ENCODE results near the gene SIM2.

Gene SIM2

DNA sequence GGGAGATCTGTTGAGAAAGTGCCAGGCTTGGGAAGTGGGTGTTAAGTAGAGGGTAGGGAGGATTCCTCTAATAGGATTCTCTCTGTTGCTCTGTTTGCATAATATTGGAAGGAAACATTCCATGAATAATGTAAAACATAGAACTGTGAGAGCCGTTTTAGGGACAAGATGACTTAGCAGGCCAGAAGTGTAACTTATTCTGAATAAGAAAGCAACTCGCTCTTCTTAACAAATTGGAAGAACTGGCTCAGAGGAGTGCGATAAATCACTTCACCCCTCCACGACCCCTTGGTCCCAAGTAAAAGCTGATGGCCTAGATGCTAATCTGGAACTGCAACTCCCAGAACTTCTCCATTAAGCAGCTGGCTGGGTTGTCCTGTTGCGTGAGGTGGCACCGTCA, 19.1 kb downstream of the SIM2 start:
- no peak for DNase-seq

DNA sequence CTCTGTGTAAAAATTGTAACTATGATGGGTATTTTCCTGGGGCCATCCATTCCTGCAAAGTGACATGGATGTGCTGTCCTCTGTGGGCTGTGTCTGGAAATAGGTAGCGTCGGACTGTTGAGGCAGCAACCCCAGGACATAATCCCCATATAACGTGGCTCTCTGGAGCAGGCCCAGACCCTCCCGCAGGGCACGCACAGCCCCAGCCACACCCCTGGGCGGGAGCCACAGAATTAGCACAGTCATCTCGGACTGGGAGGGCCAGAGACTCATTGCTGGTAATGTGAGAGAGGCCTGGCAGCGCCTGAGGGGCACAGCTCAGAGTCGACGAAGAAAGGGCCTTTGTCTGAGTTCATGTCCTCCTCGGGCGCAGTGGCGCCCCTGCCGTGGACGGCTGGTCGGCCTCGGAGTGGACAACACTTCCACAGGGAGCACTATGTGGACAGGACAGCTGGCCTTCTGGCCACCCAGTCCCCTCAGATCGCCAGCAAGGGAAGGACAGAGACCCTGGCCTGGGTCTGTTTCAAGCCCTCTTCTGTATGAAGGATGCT, 20.1 kb downstream of the SIM2 start:
- DNase-seq = no peak

DNA sequence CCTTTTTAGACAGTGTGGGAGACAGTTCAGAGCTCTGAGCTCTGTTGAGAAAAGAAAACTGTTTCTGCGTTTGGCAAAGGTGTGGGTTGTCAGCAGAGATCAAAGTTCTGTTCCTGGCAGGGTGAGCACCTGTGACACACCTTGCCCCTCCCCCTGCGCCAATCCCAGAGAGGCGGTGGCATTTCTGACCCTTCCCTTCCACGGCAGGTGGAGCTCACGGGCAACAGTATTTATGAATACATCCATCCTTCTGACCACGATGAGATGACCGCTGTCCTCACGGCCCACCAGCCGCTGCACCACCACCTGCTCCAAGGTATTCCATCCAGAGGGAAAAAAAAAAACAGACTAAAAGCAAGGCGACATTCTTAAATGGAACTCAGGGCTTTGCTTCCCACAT, 20.7 kb downstream of the SIM2 start:
- DNase-seq = no peak

DNA sequence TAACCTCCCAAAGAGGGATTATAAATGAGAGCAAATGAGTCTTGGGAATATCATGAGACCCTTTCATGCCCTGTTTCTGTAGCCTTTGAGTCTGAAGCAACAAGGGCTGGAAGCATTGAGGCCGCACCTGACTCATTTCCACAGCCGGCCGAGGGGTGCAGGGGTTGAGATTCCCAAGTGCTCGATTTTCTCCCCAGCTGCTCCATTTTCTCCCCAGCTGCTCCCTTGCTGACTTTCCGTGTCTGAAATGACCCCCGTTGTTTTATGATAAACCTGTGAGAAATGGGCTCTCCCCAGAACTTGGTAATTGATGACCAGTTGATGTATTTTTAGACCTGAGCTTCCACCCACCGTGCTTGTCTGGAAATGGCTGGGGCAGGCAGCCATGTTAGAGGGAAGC, 22.9 kb downstream of the SIM2 start:
- DNase-seq = no peak

DNA sequence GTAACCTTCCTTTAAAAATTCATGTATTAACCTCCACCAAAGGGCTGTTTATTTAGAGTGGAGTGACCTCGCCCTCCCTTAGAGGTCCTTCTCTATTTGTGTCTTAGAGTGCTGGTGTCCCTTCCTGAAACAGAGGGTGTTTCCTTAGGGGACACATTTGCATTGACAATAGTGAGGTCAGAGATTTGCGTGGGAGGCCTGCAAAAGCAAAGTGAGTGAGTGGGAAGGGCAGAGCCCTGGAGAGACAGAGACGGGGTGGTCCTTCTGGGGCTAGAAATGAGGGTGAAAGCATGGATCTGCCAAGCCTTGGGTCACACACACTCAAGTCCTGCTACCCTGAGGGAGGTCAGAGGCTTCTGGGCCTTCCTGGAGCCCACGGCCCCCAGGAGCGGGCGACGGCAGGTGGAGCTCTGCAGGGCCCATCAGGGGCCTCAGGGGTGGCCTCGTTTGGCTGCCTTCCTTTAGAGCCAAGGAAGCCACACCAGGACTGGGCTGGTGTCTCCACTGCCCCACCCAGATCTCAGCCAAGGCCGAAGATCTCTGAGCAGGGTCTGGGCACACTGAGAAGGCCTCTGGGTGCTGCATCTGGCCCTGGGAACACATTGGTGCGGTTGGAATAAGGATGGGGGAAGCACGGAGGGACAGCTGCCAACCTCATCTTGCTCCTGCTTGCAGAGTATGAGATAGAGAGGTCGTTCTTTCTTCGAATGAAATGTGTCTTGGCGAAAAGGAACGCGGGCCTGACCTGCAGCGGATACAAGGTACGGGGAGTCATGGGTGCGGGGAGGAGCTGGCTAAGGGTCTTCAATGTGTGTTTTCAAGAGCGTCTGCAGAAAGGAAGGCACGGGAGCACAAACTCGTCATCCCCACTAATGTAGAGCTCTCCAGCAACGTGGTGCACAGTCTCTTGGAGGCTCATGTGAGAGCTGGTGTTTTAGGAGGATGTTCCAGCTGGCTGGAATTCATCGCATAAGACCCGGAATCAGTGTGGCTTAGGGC, 23.8 kb downstream of the SIM2 start:
- no peak for DNase-seq

DNA sequence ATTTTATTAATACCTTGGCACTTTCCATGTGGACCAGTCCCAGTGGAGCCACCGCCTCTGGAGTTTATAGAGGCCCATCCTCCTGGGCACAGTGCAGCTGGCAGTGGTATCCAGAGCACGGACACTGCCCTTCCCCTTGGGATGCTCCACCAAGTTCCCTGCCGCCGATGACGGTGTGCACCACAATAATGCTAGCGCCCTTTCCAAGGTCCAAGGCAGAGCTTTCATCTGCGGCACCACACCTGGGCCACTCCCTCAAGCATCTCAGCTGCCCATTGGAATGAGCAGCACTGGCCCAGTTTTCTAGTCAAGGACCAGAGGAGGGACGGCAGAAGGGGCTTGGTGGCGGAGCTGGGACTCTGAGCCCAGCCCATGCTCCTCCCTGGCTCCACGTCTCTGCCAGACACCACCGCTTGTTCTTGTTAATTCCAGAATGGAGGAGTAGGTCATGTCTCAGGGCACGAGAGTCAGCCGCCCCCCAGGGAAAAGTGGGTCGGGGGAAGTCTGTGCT, 24.5 kb downstream of the SIM2 start:
- no peak for DNase-seq

DNA sequence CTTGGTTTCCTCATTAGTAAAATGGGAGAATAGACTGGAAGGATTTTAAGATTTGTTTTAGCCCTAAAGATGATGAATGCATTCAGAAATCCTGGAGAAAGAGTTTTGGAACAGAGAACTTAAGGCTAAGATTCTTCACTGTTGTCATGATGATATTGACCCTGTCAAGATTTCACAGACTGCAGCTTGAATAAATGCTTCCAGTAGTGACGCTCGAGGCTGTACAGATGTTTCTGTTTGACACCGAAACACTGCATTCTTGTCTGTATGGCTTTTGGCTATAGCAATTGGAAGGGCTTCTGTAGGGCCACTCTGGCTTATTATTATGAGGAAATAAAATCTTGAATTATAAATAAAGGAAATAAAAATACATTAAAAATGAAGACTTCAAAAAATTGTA, 25.7 kb downstream of the SIM2 start:
- DNase-seq = no peak

DNA sequence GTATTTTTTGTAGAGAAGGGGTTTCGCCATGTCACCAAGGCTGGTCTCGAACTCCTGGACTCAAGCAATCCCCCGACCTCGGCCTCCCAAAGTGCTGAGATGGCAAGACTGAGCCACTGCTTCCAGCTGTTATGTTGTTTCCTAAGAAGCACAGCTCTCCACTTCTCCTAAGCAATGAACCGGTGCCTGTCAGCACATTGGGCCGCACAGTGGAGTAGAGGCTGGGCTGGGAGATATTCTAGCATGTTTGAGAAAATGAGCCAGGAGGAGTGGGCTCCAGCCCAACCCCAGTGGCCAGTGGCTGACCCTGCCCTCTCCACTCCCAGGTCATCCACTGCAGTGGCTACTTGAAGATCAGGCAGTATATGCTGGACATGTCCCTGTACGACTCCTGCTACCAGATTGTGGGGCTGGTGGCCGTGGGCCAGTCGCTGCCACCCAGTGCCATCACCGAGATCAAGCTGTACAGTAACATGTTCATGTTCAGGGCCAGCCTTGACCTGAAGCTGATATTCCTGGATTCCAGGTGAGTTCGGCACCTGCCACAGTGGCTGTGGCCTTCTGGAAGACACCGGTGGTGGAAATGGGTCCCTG, 27.0 kb downstream of the SIM2 start:
- DNase-seq = no peak

DNA sequence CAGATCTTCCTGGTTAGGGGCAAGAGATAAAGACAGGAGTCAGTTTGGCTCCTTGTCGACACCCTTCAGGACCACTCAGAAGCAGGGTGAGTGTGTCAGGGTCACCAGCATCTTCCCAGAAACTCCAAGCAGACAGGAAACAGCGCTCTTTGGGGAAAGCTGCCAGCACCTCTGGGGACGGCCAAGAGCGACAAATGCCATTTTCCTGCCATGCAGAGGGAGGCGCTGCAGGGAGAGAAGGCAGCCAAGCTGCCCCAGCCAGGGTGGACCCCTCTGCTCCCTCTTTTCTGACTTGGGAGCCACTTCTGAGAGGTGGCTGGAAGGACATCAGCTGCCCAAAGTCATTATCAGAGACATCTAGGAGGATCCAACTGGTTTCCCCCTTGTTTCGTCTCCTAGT, 29.0 kb downstream of the SIM2 start:
- no peak for DNase-seq

DNA sequence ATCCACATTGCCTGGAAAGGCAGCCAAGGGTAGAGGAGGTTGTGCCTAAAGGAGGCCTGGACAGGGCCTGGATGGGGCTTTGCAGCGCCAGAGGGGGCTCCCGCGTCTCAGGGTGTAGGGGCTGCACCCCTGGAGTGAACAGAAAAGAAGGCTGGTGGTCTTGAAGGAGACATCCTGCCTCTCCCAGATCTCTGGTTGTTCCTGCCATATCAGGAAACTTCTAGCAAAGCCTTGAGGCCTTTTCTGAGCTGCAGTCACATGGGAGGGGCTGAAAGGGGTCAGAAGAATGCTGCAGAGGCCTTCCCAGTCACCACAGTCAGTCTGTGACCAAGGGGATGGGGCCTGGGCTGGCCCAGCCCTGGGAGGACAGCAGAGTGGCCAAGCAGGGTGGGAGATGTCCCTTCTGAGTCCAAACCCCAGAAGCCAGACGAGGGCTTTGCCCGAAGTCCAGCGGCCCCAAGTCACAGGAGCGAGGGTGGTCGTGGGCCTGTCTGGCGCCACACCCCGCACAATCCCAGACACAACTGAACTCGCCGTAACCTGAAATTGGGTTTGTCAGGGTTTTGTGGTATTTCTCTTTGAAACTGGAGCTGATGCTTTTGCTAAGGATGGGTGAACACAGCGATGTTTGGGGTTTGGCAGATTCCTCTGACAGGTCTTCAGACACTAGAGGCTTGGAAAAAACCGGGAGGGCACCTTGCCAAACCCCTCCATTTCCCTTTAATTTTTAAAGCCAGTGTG, 29.6 kb downstream of the SIM2 start:
- no peak for DNase-seq

DNA sequence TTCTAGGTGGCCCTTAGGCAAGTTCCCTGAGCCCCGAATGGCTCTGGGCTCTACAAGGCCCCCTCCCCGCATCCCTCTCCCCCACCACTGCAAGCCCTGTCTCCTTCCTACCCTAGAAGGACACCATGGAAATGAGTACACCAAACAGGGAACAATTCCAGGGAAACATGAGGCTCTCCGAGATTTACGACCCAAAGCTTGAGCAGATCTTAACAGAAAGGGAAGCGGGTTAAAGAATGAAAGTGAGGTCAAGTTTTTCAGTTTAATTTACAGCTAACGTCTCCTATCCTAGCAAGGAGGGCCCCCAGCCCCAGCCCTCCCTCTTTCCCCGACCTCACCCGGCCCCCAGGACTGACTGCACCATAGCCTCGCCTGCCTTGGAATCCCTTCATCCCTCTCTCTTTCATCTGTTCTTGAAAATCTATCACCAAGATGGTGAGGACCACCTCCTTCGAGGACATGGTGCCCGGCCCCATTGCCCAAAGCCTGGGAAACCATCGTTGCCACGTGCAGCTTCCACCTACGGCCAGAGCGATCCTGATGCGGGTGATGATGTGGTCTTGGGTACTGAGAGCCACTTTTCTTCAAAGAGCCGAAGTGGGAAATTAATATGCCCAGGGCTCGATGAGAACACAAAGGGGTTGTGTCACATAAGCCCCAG, 30.5 kb downstream of the SIM2 start:
- DNase-seq = no peak

DNA sequence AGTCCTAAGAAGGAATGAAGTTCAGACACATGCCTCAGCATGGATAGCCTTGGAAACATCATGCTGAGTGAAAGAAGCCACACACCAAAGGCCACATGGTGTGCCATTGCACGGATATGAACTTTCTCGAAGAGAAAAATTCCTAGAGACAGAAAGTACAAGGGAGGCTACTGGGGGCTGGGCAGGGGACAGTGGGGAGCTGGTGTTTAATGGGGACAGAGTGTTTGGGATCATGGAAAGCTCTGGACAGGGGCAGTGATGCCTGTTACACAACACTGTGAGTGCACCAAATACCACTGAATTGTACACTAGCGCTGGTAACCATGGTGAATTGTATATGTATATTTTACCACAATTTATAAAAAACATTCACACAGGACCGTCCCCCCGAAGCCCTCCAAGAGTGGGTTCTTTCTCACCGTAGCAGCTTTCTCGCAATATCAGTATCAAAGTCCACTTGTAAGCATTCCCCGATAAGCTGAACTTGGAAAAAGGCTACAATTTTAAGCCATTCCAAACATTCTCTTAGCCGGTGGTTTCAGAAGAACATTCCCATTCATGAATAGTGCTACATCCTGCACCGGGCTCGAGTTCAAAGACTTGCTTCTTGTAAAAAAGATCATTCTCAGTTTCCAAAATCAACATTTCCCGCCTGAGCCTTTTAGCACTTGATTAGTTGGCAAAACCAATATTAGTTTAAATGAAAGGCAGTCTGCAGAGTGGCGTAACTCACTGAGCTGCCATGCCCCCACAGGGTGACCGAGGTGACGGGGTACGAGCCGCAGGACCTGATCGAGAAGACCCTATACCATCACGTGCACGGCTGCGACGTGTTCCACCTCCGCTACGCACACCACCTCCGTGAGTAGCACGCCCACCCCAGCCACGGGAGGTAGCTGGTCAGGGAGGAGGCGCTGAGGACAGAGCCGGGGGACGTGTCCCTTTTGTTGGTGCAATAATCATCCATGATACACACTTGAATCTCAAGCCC, 31.7 kb downstream of the SIM2 start:
- no peak for DNase-seq

DNA sequence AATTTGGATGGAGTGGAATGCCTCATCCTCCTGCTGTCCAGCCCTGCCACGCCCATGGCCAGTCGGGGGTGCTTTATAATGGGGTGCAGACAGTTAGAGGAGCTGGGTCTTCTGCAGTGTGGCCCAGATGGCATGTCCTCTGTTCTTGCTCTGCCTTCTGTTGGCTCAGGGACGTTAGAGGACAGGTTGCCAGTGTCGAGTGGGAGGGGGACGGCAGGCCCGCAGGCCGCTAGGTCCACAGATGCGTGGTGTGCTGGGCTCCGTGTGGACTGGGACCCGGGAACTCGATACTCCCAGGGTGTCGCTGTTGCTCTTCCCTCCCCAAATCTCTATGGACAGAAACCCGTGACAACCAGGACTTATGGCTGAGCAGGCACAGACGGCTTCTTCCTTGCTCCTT, 33.3 kb downstream of the SIM2 start:
- no peak for DNase-seq

DNA sequence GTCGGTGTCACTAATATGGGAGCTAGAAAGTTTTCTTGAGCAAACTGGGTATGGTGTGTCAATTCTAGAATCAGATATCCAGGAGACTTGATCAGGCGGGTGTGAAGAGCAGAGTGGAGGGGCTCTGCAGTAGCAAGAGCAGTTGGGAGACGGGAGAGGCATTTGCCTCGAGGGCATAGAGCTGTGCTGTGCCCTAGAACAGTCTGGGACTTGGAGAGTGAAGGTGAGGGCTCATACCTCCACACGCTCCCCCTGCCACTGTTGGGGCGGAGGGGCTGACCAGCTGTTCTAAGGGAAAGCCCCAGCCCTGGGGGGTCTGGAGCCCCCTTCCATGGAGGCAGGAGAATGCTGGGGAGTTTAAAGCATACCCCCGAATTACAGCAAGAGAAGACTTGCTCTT, 33.8 kb downstream of the SIM2 start:
- no peak for DNase-seq

DNA sequence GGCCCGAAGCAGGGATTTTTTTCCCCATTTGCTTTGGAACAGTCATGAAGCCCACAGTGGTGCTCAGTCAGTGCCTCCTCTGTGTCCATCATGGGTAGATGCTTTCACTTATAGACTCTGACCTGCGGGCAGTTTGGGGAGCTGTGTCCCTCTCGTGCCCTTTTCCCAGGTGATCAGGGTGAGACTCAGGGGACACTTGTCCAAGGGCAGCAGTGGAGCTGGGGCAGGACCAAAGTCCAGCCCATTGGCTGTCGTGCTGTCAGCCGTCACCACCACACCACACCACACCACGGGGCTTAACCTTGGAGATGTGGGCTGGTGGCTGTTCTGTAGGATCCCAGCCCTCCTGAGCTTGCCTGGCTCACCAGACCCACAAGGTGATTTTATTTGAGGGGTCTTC, 34.9 kb downstream of the SIM2 start:
- no peak for DNase-seq

DNA sequence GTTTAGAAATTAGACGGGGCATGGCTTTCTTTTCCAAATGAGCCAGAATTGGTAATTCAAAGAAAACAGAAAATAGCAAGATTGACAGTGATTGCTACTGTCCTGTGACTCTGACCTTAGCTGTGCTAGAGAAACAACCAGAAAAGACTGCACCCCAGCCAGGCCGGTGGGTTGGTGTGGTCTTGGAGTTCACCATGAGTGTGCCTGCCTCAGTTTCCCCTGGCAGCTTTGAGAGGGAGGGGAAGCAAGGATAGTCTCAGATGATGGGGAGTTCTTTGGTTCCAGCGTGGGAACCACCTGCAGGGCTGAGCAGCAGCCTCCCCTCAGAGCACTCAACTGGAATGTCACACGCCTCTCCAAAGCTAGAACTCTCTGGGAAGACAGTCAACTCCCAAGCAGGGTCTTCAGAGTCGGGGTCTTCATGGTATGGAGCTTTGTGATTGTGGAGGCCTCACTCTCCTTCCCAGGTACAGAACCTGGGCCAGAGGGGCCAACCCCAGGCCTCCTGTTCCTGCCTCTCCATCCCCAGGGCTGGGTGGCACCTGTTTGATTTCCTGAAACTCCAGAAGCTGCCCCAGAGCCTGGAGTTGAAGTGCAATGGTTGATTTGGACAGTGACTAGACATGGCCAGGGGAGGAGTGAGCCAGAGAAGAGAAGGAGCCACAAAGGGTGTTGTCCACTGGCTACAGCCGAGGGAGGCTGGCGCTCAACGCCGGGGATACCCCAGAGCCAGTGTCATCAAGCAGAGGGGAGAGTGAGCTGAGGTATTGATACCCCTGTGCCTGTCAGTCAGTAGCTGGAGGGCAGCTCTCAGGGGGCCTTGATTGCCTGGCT, 35.7 kb downstream of the SIM2 start:
- DNase-seq = no peak

DNA sequence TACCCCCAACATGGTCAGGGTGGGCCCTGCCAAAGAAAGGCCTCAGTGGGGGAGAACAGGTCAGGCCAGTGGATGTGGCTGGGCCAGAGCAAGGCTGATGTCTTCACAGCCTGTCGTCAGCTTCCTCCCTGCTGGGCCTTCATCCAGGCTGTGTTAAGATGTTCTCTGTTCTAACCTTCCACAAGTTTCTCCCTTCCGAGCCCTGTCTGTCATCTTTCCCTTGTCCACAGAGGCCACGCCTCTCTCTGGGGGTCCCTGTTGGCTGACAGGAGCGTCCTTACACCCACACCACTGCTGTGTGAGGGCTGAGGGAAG, 36.2 kb downstream of the SIM2 start:
- no peak for DNase-seq

DNA sequence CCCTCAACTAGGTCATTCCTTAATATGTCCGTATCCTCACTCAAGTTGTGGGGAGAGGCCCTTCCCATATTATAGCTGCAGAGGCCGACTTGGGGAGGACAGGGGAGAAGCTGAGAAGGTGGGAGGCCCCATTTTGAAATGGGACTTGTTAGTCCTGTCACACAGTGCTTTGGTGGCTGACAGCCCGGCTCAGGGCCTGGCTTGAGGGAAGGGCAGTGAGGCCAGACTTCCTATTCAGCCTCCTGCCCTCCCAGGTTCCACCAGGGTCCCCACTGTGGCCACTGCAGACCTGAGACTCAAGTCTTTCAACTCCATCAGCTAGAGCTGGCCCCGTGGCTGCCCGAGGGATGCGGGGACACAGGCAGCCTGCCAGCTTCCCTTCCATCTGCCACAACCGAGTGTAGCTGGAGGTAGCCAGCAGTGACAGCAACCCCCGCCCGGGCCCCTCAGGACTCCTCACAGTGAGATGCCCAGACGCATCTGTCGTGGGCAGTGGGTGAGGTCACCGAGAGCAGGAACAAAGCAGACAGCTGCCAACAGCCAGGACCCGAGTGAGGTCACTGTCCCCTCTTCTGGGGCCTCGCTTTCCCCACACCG, 36.9 kb downstream of the SIM2 start:
- DNase-seq = no peak

DNA sequence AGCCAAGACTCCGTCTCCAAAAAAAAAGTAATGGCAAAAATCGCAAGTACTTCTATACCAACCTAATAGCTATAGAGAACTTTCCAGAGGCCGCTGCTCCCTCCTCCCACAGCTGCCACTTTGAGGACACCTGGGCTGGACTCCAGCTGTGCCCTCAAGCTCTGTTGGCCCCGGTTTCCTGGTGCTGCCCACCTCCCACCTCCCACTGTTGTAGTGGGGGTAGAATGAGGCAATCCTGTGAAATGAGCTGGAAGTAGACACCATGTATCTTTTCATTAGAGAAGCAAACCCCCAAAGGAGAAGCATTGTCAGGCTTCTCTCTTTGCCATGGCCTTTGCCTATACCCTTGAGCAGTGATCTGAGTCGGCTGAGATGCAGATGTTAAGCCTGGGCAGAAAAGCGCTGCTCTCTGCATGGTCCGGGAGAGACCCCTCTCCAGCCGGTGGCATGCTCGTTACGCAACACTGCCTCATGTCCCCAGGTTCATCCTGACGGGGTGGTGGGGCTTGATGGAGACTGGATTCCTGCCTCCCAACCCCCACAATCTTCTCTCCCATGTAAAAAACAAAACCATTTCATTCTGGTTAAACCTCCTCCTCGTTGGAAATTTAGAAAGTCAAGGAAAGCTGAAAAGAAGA, 39.7 kb downstream of the SIM2 start:
- DNase-seq = no peak

DNA sequence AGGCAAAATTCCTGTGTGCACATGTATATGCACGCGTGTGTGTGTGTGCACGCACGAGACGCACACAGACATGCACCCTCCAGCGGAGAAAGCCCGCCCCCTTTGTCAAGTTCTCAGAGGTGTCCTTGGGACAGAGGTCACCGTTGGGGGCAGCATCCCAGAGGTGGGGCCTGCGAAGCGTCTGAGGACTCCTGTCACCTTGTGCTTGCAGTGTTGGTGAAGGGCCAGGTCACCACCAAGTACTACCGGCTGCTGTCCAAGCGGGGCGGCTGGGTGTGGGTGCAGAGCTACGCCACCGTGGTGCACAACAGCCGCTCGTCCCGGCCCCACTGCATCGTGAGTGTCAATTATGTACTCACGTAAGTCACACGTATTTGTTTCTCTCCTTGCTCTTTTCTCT, 42.6 kb downstream of the SIM2 start:
- no peak for DNase-seq
